GM19351 (cell line): ENCODE measurements around the gene ANXA6.

Source experiments
- ATAC-seq: cut with Tn5 transposase; IDR thresholded peaks from one replicate; pipeline ENCODE4 v1.9.1; 2021; ENCODE audit warnings: mild to moderate bottlenecking, moderate library complexity; ENCODE audit not compliant: unreplicated experiment

Gene ANXA6

GRCh38 chr5:151106509-151106908, 51.1 kb downstream of the ANXA6 start:
- no peak for ATAC-seq

DNA sequence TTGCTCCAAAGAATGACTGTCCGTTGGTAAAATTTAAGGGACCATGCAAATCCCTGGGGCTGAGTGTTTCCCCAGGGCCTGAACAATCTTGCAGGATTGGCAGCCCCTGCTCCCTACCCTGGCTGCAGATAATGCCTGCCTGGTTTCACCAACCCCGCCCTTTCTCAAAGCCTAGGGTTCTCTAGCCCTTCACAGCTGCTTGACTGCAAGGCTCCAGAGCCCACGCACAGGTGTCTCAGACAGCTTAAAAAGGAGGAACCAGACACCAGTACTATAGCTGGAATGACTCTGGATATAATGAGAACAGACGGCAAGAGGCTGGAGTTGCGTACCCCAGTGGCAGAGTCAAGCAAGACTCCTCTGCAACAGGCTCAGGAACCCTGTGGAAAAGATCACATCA, 51.5 kb downstream of the ANXA6 start:
- ATAC-seq, result no peak

DNA sequence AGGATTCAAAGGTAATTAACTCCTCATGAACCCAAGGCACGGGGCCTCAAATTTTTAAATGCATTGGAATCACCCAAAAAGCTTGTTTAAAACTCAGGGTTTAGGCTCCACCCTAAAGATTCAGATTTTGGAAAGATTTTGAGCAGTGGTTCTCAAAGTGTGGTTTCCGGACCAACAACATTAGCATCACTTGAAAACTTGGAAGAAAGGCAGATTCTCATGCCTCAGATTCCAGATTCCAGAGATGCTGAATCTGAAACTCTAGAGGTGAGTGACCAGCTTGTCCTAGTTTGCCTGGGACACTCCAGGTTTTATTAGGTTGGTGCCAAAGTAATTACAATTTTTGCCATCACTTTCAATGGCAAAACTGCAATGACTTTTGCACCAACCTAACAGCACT, 52.0 kb downstream of the ANXA6 start:
- no peak for ATAC-seq

- ATAC-seq, result no peak
Measured at GRCh38 chr5:151104795-151105194, 52.8 kb downstream of the ANXA6 start.

DNA sequence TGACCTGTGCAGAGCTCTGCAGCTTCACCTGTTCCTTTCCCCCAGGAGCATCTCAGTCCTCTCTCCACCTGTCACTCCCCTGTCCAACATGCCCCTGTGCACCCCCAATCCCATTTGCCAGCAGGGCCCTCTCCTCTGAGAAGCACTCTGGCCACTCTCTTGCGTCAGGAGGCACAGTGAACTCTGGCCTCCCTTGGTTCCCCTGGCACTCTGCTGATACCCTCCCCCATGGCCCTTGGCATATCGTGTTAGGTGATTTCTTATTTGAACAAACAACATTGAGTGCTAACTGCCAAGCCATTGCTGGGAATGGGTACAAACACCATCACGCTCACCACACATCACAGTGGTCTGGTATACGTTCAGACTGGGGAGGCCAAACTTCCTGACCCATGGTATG, 55.8 kb downstream of the ANXA6 start:
- no peak for ATAC-seq

GRCh38 chr5:151101151-151101550, 56.4 kb downstream of the ANXA6 start:
- ATAC-seq, result no peak

GRCh38 chr5:151100681-151101080, 56.9 kb downstream of the ANXA6 start:
- no peak for ATAC-seq

DNA sequence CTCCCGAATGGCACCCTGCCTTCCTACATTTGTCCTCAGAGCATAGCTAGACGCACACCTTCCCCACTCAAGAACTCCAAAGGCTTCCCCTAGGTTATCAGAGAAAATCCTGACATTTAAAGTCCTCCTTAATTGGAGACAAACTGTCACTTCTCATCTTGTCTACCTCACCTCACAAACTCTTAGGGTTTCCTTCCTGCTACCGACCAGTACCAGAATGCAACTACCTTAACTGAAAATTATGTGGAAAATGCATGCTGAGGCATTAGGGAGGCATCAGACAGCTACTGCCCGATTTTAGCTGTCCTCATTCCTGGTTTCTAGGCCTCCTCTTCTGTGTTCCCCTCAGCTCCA, 58.8 kb downstream of the ANXA6 start:
- no peak for ATAC-seq

DNA sequence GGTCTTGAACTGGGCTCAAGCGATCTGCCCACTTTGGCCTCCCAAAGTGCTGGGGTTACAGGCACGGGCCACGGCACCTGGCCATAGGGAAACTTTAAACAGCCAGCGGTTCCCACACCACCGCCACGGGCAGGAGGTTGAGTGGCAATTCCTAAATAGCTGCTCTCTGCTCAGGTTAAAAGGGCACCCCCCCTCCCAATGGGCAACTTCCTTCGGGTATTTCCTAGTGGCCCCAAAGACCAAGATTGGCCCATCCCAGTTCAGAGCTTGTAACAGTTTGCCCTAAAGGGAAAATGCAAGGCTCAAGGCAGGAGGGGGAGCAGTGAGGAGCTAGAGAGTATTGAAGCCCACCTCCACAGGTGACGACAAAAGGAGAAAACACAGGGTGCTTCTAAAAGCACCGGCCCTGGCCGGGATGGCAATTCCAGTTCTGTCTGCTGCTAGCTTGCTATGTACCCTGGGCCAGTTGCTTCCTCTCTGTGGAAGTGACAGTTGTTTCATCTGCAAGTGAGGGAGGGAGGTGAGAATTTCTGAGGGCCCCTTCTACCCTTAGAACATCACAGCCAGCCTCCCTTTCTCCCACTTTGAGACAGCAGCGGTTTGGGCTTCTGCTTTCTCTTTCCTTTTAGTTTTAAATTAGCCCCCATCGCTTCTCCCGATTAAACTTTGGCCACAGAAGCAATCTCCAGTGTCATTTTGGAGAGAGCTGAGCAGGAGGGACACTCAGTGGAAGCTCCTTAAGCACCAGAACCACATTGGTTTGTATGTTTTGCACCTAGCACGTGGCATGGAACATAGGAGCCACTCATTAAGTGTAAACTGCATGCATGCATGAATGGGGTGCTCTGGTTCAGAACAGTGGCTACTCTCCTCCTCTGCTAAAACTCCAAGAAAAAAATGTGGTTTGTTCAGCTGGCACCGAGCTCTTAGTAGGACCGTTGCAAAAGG, 59.5 kb downstream of the ANXA6 start:
- peak; percentile 64 for ATAC-seq

DNA sequence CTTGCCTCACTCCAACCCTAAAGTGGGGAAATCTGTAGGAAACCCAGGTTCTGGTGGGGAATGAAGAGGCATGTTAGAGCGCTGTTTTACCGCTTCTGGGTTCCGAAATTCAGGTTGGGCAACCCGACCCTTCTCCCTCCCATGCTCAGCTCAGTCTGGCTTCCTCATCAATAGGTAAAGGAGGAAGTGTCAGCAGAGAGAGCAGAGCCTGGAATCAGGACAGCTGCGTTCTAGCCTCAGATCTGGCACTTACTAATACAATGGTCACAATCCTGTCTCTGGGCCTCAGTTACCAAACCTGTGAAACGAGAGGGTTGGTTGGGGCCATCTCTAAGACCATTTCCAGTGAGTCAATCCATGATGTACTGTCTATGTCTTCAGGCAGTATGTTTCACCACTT, 60.5 kb downstream of the ANXA6 start:
- no peak for ATAC-seq

DNA sequence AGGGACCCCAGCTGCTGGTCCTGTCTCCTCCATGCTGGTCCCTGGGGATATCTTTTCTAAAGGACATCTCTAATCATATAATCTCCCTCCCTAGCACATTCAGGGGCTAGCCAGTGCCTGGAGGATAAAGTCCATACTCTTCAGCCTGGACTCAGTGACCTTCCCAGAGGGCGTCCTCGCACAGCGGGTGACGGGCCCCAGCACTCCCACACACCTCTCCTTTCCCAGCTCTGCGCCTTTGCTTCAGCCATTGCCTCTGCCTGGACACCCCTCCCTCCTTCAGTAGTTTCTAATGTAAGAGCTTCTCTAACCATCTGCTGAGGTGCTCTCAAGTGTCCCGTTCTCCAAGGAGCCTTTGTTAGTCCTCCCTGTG, 61.6 kb downstream of the ANXA6 start:
- ATAC-seq, result no peak

DNA sequence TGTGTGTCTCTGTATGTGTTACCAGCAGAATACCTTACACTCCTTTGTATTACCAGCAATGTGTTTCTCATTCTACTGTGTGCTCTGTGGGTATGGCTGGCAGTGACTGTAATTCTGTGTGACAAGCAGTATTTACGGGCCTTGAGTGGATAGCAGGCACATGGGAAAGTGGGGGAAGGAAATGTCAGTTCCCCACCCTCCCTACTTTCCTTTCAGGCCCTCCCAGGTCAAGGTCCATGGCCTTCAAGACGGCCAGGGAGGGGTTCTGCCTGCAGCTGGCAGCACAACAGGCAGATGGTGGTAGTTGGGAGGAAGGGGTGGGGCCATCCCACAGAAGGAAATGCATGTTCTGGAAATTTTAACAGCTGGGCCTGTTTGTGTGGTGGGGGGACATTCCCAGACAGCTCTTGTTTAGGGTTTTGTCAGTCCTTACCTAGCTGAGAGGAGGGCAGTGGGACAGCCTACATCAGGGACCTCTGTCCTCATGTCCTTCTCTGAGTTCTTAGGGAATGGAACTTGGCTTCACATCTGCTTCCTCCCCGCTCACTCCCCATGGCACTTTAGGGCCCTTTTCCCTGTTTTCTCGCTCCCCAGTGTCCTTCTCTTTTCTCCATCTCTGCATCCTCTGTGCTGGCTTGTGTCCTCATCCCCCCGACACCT, 62.1 kb downstream of the ANXA6 start:
- ATAC-seq, result no peak

GRCh38 chr5:151094852-151095245, 62.7 kb downstream of the ANXA6 start:
- no peak for ATAC-seq

- ATAC-seq, result peak; percentile 76
Measured at GRCh38 chr5:151094030-151094851, 63.3 kb downstream of the ANXA6 start.

- ATAC-seq, result no peak
Measured at GRCh38 chr5:151093476-151093889, 64.1 kb downstream of the ANXA6 start.

DNA sequence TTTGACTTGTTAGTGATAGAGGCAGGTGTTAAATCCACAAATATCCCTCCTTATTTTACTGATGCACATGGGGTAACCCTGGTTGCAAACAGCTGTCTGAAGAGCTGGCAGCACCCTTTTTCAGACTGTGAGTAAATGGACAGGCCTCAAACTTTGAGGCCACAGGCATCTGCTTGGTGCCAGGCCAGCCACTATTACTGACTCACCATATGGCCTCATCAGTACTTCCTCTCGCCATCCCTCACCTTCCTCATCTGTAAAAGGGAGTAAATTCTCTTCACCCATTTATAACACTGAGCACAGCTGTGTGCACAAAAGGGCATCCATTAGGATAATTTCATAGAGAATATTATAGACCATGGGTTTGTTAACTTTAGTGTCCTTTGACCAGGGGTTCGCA, 64.8 kb downstream of the ANXA6 start:
- ATAC-seq, result no peak

DNA sequence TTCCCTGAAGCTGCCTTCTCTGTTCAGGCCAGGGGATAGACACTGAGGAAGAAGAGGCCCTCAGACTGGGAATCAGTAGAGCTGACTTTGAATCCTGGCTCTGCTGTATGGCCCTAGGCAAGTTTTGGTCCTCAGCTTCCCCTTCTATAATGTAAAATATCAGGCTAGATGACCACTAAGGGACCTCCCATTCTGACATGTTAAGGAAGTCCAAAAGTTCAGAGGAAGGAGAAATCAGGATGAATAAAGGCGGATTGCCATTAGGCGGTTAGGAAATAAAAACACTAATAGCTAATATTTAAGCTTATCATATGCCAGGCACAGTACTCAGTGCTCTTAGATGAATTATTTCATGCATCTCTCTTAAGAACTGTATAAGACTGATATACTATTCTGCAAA, 67.9 kb downstream of the ANXA6 start:
- ATAC-seq, result no peak

- no peak for ATAC-seq
Measured at GRCh38 chr5:151088986-151089385, 68.6 kb downstream of the ANXA6 start.

DNA sequence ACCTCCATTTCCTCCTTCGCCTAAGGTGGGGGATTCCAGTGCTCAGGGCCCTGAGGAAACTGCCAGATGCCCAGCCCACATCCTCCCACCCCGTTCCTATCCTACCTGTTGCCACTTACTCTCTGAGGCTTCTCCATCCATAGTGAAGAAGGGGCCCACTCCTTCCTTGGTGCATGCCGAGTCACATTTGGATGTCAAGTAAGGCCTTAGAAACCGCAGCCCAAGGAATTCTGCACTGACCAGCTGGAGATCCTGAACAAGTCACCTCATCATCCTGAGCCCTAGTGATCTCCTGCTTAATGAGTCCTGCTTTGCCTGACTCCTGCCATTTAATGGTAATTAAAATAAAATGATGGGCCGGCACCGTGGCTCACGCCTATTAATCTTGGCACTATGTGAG, 70.1 kb downstream of the ANXA6 start:
- ATAC-seq, result no peak

- ATAC-seq, result peak; percentile 77
Measured at GRCh38 chr5:151086905-151087360, 70.6 kb downstream of the ANXA6 start.

DNA sequence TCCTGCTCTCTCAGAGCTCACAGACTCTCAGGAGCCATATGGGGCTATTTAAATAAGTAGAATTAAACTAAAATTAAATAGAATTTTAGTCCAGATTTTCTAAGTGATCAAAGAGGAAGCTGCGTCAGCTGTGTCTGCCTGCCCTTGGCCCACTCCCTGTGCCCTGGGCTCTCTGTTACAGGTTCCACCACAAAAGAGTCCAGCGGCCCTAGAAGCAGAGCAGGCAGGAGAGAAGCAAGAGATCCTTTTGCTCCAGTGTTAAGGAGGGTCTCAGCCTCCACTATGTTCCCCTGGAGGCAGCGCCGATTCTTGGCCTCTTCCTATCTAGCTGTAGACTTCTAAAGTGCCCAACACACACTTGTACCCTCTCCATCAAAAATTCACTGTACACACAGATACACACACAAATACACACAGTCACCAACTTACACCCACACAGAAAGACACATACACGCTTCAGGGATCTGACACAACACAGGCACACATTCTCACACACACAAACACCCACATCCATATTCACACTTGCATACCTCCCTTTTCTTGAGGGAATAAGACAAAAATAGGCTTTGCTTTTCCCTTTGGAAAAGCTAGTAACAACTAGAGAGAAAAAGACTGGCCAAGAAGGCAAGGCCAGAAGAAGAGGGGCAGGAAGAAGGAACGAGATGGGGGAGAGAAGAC, 71.2 kb downstream of the ANXA6 start:
- no peak for ATAC-seq
